GM13977 (cell line): Measurements from ENCODE around the gene FLT3.
A peak's percentile ranks its signal among the peaks of the same experiment; 100 is the strongest.

Source experiments
- DNase-seq: peaks from one replicate; pipeline ENCODE4 v3.0.0; 2012; ENCODE audit warnings: low spot score
- CTCF ChIP-seq: IDR thresholded peaks from 2 replicates; pipeline ENCODE4 v1.5.1; 2012; ENCODE audit warnings: mild to moderate bottlenecking, control low read depth; ENCODE audit not compliant: insufficient read depth; ENCODE audit errors: extremely low read depth, missing control alignments
- in situ Hi-C: fragments of 300-500 bp; cut with MboI; formaldehyde crosslinking; loops from one replicate; pipeline ENCODE4 v1.12.0; 2022; ENCODE audit warnings: low sequenced_read_pairs, low pct_unique_long_range_greater_than_20kb, mixed read lengths, inconsistent platforms; ENCODE audit not compliant: unreplicated experiment

FLT3 gene

GRCh38 chr13:28138012-28138755 is 37.8 kb upstream of the FLT3 start, which contains the start of gene PAN3:
Gene PAN3, plus strand, starts transcription at chr13:28138545. Its CDS starts 113 bp downstream, at chr13:28138658.
- peak; percentile 27 for TF ChIP-seq CTCF
- in situ Hi-C loops: no loop called here
- DNase-seq: peak; percentile 90

- DNase-seq: no peak
- no peak for TF ChIP-seq CTCF
- in situ Hi-C loops: no loop called here
These were observed 37.2 kb upstream of the FLT3 start for GRCh38 chr13:28137596-28137995.

GRCh38 chr13:28136916-28137315 is 36.5 kb upstream of the FLT3 start:
- DNase-seq: peak; percentile 49
- TF ChIP-seq CTCF: no peak

GRCh38 chr13:28131646-28132045 is 31.3 kb upstream of the FLT3 start:
- DNase-seq: no peak
- in situ Hi-C loops: no loop called here
- TF ChIP-seq CTCF: no peak

More at GRCh38 chr13:28136916-28137315, 36.5 kb upstream of the FLT3 start:
- in situ Hi-C loops: no loop called here

GRCh38 chr13:28129911-28130693 is 29.7 kb upstream of the FLT3 start:
- no peak for TF ChIP-seq CTCF
- DNase-seq: no peak
- in situ Hi-C loops: no loop called here

GRCh38 chr13:28128926-28129325 is 28.6 kb upstream of the FLT3 start:
- no peak for DNase-seq
- no peak for TF ChIP-seq CTCF
- in situ Hi-C loops: no loop called here
